GM19193 (cell line): ENCODE measurements around the gene CDC34.

Source experiments
- POLR2A ChIP-seq: IDR thresholded peaks from 4 replicates; pipeline ENCODE4 v1.6.1; 2011; ENCODE audit not compliant: insufficient read depth, insufficient read length; ENCODE audit errors: extremely low read depth

Gene CDC34

DNA sequence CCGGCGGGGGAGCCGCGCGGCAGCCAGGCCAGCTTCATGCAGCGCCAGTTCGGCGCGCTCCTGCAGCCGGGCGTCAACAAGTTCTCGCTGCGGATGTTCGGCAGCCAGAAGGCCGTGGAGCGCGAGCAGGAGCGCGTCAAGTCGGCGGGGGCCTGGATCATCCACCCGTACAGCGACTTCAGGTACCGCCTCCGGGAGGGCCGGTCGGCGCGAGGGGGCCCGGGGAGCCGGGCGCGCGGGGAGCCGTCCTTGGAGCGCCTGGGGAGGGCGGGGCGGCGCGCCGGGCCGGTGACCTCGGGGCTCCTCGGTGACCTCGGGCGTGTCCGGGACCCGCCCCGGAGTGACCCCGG is 58.8 kb downstream of the CDC34 start:
- TF ChIP-seq POLR2A: no peak

DNA sequence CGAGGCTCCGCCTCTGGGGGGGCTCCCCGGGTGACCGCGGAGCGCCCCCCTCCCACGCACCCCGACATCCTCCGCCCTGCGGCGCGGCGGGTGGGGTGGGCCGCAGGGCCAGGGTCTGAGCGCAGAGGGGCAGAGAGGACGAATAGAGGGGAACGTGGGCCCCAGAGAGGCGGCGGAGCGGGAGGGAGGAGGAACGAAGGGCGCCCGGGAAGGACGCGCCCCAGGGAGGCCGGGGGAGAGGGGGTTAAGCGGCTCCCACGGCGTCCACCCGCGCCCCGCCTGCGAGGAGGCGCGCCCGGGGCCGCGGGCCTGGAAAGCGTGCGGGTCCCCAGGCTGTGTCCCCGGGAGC is 59.2 kb downstream of the CDC34 start:
- TF ChIP-seq POLR2A: no peak

DNA sequence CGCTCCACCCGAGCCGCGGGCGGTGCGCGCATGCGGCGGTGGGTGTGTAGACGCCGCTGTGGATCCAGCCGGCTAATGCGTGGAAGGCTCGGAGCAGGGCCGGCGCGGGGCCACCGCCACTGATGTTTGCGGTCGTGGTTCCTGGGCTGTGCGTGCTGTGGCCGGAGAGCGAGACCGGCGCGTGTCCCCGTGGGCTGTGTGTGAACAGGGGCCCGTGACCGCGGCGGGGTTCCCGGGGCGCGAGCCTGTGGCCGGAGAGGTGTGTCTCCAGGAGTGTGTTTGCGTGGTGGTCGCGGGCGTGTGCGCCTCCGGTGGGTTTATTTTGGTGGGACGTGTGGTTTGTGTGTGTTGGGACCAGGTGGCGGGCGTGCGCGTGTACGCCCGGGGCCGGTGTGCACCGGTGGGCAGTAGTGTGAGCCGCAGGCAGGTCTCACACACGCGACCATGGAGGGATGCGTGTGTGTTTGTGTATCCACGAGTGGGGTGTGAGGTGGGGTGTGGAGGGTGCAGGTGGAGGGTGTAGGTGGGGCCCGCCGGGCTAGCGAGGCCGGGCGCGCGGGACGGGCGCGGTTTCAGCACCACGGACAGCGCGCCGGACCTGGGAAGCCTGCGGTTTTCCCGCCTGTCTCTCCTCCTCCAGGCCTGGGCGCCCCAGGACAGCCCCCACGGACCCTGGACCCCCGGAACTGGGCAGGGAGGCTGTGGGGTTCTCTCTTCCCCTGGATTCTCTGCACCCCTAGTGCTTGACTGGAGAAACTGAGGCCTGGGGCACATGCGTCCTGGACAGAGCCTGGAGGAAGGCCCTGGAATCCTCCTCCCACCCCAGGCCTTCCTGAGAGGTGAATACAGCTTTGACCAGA is 59.8 kb downstream of the CDC34 start:
- no peak for TF ChIP-seq POLR2A
